SK-N-SH treated with all-trans-retinoic acid at 6 μM for 48 hours (cell line): ENCODE measurements around the gene PAPPA2.
"Not testable (repeated sequence)": the region's sequence is repeated elsewhere in the genome, so short reads cannot be mapped to it uniquely, and the experiment has no call there.

Experiments
- ATAC-seq: fragments of 200-7000 bp; cut with Tn5 transposase; 3 replicates; pipeline ENCODE4 v1.9.1; 2020; ENCODE audit warnings: mild to moderate bottlenecking, moderate library complexity
- ARNTL ChIP-seq: fragments of 450-650 bp; formaldehyde crosslinking; IDR thresholded peaks from 2 replicates; pipeline ENCODE4 v1.5.0; 2020; ENCODE audit warnings: low read depth, mild to moderate bottlenecking, moderate library complexity, borderline replicate concordance
- BACH2 ChIP-seq: fragments of 250-450 bp; sonication (Bioruptor Pico); IDR thresholded peaks from 2 replicates; pipeline ENCODE4 v1.9.0; 2021; ENCODE audit warnings: mild to moderate bottlenecking, borderline replicate concordance
- CSDC2 ChIP-seq: fragments of 250-450 bp; sonication (Bioruptor Pico); IDR thresholded peaks from 2 replicates; pipeline ENCODE4 v1.5.0; 2020; ENCODE audit warnings: mild to moderate bottlenecking, moderate library complexity
- ESRRG ChIP-seq: fragments of 250-450 bp; sonication (Bioruptor Pico); IDR thresholded peaks from 2 replicates; pipeline ENCODE4 v1.6.1; 2021; ENCODE audit warnings: mild to moderate bottlenecking
- GLIS3 ChIP-seq: fragments of 250-450 bp; sonication (Bioruptor Pico); IDR thresholded peaks from 2 replicates; pipeline ENCODE4 v1.5.0; 2020; ENCODE audit warnings: mild to moderate bottlenecking, moderate library complexity
- ISL1 ChIP-seq: fragments of 250-450 bp; sonication (Bioruptor Pico); IDR thresholded peaks from 2 replicates; pipeline ENCODE4 v2.1.2; 2022; ENCODE audit warnings: mild to moderate bottlenecking, moderate library complexity
- OSR1 ChIP-seq: fragments of 250-450 bp; sonication (Bioruptor Pico); IDR thresholded peaks from 2 replicates; pipeline ENCODE4 v1.8.0; 2022; ENCODE audit warnings: moderate library complexity, mild to moderate bottlenecking, inconsistent platforms
- PPARA ChIP-seq: fragments of 250-450 bp; sonication (Bioruptor Pico); IDR thresholded peaks from 2 replicates; pipeline ENCODE4 v1.5.0; 2020; ENCODE audit warnings: mild to moderate bottlenecking, borderline replicate concordance
- RARB ChIP-seq: fragments of 250-450 bp; sonication (Bioruptor Pico); IDR thresholded peaks from 2 replicates; pipeline ENCODE4 v1.8.0; 2021; ENCODE audit warnings: mild to moderate bottlenecking, moderate library complexity
- SNAI2 ChIP-seq: fragments of 250-450 bp; sonication (Bioruptor Pico); IDR thresholded peaks from 2 replicates; pipeline ENCODE4 v1.5.0; 2020; ENCODE audit warnings: mild to moderate bottlenecking, moderate library complexity
- TCF4 ChIP-seq: fragments of 250-450 bp; sonication (Bioruptor Pico); IDR thresholded peaks from 2 replicates; pipeline ENCODE4 v1.8.0; 2021; ENCODE audit warnings: mild to moderate bottlenecking, moderate library complexity, borderline replicate concordance
- TOX ChIP-seq: fragments of 250-450 bp; sonication (Bioruptor Pico); IDR thresholded peaks from 2 replicates; pipeline ENCODE4 v1.8.0; 2021; ENCODE audit warnings: mild to moderate bottlenecking, moderate library complexity, borderline replicate concordance
- ZC3H10 ChIP-seq: fragments of 250-450 bp; sonication (Bioruptor Pico); IDR thresholded peaks from 2 replicates; pipeline ENCODE4 v1.5.1; 2021; ENCODE audit warnings: mild to moderate bottlenecking, moderate library complexity
- ZFP3 ChIP-seq: fragments of 250-450 bp; sonication (Bioruptor Pico); IDR thresholded peaks from 2 replicates; pipeline ENCODE4 v1.5.0; 2020; ENCODE audit warnings: mild to moderate bottlenecking, moderate library complexity
- ZFP30 ChIP-seq: fragments of 450-650 bp; formaldehyde crosslinking; IDR thresholded peaks from 2 replicates; pipeline ENCODE4 v1.5.0; 2022; ENCODE audit warnings: mild to moderate bottlenecking, moderate library complexity
- ZNF565 ChIP-seq: fragments of 450-650 bp; formaldehyde crosslinking; conservative IDR thresholded peaks from 2 replicates; pipeline ENCODE4 v1.5.0; 2020; ENCODE audit warnings: low read depth, mild to moderate bottlenecking, moderate library complexity
- ZNF70 ChIP-seq: fragments of 450-650 bp; formaldehyde crosslinking; IDR thresholded peaks from 2 replicates; pipeline ENCODE4 v1.5.0; 2020; ENCODE audit warnings: mild to moderate bottlenecking, moderate library complexity
- ZNF8 ChIP-seq: fragments of 450-650 bp; formaldehyde crosslinking; IDR thresholded peaks from 2 replicates; pipeline ENCODE4 v1.5.0; 2020; ENCODE audit warnings: mild to moderate bottlenecking, moderate library complexity
- TF ChIP-seq, protein P1 (sequence below): fragments of 250-450 bp; sonication (Bioruptor Pico); IDR thresholded peaks from 2 replicates; pipeline ENCODE4 v1.5.1; 2021; ENCODE audit warnings: mild to moderate bottlenecking, moderate library complexity
- TF ChIP-seq, protein P2 (sequence below): fragments of 250-450 bp; sonication (Bioruptor Pico); IDR thresholded peaks from 2 replicates; pipeline ENCODE4 v1.5.0; 2020; ENCODE audit warnings: mild to moderate bottlenecking, moderate library complexity
- TF ChIP-seq, protein P3 (sequence below): fragments of 250-450 bp; sonication (Bioruptor Pico); IDR thresholded peaks from 2 replicates; pipeline ENCODE4 v1.8.0; 2020; ENCODE audit warnings: mild to moderate bottlenecking, moderate library complexity, borderline replicate concordance
- TF ChIP-seq, protein P4 (sequence below): fragments of 250-450 bp; sonication (Bioruptor Pico); IDR thresholded peaks from 2 replicates; pipeline ENCODE4 v1.8.0; 2021; ENCODE audit warnings: low read depth, mild to moderate bottlenecking, moderate library complexity, borderline replicate concordance

The PAPPA2 gene

DNA sequence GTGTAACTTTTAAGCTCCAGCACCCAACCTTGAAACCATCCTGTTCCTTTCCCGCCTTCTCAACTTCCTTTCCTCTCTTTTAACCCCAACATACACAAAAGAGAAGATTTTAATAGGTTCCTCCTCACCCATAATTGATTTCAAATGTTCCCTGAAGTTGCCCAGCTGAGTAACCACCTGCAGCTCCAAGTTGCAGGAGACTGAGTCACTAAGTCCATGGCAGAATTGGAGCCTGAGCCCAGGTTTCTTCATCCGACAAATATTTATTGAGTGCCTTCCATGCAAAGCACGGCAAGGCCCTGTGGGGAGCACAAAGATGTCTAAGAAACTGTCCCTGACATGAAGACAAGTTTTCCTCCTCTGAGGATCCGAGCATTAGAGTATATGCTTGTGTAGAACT lies 97.7 kb downstream of the PAPPA2 start:
- ATAC-seq, result no peak
- TF ChIP-seq ZC3H10 (CRISPR knock-in tag), result no peak
- no peak for TF ChIP-seq ZNF565
- TF ChIP-seq, protein P1, sequence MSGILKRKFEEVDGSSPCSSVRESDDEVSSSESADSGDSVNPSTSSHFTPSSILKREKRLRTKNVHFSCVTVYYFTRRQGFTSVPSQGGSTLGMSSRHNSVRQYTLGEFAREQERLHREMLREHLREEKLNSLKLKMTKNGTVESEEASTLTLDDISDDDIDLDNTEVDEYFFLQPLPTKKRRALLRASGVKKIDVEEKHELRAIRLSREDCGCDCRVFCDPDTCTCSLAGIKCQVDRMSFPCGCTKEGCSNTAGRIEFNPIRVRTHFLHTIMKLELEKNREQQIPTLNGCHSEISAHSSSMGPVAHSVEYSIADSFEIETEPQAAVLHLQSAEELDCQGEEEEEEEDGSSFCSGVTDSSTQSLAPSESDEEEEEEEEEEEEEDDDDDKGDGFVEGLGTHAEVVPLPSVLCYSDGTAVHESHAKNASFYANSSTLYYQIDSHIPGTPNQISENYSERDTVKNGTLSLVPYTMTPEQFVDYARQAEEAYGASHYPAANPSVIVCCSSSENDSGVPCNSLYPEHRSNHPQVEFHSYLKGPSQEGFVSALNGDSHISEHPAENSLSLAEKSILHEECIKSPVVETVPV (CRISPR knock-in tag), result no peak
- TF ChIP-seq, protein P2, sequence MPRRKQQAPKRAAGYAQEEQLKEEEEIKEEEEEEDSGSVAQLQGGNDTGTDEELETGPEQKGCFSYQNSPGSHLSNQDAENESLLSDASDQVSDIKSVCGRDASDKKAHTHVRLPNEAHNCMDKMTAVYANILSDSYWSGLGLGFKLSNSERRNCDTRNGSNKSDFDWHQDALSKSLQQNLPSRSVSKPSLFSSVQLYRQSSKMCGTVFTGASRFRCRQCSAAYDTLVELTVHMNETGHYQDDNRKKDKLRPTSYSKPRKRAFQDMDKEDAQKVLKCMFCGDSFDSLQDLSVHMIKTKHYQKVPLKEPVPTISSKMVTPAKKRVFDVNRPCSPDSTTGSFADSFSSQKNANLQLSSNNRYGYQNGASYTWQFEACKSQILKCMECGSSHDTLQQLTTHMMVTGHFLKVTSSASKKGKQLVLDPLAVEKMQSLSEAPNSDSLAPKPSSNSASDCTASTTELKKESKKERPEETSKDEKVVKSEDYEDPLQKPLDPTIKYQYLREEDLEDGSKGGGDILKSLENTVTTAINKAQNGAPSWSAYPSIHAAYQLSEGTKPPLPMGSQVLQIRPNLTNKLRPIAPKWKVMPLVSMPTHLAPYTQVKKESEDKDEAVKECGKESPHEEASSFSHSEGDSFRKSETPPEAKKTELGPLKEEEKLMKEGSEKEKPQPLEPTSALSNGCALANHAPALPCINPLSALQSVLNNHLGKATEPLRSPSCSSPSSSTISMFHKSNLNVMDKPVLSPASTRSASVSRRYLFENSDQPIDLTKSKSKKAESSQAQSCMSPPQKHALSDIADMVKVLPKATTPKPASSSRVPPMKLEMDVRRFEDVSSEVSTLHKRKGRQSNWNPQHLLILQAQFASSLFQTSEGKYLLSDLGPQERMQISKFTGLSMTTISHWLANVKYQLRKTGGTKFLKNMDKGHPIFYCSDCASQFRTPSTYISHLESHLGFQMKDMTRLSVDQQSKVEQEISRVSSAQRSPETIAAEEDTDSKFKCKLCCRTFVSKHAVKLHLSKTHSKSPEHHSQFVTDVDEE (CRISPR knock-in tag), result no peak
- TF ChIP-seq ISL1 (CRISPR knock-in tag), result no peak
- no peak for TF ChIP-seq GLIS3
- no peak for TF ChIP-seq CSDC2
- TF ChIP-seq ZFP3 (CRISPR knock-in tag), result no peak
- TF ChIP-seq ZNF70, result no peak
- no peak for TF ChIP-seq RARB (CRISPR knock-in tag)
- TF ChIP-seq ZFP30, result no peak
- no peak for TF ChIP-seq PPARA (CRISPR knock-in tag)
- TF ChIP-seq SNAI2 (CRISPR knock-in tag), result no peak

DNA sequence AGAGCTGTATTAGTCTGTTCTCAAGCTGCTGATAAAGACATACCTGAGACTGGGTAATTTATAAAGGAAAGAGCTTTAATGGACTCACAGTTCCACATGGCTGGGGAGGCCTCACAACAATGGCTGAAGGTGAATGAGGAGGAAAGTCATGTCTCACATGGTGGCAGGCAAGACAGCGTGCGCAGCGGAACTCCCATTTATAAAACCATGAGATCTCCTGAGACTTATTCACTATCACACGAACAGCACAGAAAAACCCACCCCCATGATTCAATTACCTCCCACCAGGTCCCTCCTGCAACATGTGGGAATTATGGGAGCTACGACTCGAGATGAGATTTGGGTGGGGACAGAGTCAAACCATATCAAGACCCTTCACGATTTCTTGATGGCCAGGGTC lies 98.8 kb downstream of the PAPPA2 start:
- not testable (repeated sequence) for ATAC-seq

DNA sequence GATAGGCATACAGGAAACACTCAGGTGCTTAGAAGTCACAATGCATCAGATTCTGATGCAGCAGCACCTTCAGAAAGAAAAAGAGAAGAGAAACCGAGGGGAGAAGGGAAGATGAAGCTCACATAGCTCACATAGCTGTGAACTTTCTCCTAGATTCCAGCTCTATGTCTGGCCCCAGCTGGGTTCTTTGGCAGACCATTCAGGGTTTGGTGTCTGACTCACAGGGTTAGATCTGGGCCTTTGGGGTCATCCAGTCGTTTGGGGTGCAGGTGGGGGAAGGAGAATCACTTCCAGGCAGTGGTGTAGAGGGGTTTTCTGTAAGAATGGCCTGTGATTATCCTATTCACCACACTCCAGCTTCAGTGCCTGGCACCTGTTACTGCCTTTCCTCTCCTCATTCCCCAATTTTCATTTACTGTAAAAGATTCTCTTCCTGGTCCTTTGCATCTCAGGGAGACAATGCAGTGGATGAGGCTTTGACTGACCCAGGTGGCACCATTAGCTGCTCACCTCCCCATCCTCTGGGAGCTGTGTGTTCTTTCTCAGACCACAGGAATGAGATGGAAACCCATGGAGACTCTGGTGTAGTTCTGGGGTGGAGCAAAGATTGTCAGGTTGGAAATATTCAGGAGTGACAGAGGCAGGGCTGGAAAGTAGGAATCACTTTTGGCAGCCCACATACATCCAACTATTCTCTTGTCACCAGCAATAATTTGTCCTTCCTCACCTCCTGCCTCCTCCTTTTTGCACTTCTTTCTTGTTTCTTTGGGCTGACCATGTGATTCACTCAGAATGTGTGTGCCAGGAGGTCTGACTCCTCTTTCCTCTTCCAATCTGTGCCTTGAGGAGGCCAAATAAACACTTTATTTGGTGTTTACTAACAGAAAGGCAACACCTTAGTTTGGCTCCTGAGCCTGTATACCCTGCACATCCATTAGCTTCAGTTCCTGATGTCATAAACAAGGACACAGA lies 103.3 kb downstream of the PAPPA2 start:
- ATAC-seq, result no peak
- TF ChIP-seq ESRRG (CRISPR knock-in tag), result no peak
- TF ChIP-seq SNAI2 (CRISPR knock-in tag), result no peak
- TF ChIP-seq OSR1, result no peak
- no peak for TF ChIP-seq ZNF70
- TF ChIP-seq, protein P3, sequence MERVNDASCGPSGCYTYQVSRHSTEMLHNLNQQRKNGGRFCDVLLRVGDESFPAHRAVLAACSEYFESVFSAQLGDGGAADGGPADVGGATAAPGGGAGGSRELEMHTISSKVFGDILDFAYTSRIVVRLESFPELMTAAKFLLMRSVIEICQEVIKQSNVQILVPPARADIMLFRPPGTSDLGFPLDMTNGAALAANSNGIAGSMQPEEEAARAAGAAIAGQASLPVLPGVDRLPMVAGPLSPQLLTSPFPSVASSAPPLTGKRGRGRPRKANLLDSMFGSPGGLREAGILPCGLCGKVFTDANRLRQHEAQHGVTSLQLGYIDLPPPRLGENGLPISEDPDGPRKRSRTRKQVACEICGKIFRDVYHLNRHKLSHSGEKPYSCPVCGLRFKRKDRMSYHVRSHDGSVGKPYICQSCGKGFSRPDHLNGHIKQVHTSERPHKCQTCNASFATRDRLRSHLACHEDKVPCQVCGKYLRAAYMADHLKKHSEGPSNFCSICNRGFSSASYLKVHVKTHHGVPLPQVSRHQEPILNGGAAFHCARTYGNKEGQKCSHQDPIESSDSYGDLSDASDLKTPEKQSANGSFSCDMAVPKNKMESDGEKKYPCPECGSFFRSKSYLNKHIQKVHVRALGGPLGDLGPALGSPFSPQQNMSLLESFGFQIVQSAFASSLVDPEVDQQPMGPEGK (CRISPR knock-in tag), result no peak
- TF ChIP-seq ZFP3 (CRISPR knock-in tag), result no peak
- TF ChIP-seq ZNF565, result no peak
- TF ChIP-seq ISL1 (CRISPR knock-in tag), result no peak
- TF ChIP-seq, protein P1 (CRISPR knock-in tag), result no peak
- TF ChIP-seq TOX, result no peak
- TF ChIP-seq ARNTL (CRISPR knock-in tag), result no peak
- TF ChIP-seq BACH2 (CRISPR knock-in tag), result no peak
- no peak for TF ChIP-seq ZC3H10 (CRISPR knock-in tag)
- TF ChIP-seq RARB (CRISPR knock-in tag), result no peak
- TF ChIP-seq ZNF8 (CRISPR knock-in tag), result no peak

DNA sequence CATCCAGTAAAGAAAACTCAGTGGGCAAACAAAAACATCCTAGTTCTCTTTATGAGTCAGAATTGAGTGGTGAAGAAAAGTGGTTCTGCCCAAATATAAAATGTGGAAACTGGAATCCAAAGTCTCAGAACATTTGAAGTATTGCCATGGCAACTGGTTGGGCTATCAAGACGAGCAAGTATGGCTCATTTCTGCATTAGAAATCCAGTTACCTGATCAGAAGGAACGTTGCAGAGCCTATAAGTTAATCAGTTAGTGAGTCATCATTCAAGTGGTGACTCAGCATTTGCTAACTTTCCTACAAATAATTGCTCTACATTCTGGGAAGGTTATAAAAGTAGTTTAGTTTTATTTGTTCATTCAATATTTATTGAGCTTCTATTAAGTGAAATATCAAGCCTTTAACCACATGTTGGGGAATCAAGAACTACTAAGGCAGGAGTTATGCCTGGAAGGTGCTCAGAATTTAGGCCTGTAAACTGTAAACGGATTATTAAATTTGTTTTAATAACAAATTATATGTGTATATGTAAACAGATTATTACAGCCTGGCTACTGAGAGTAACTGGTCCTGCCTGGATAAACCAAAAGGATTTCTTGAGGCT lies 104.3 kb downstream of the PAPPA2 start:
- no peak for ATAC-seq
- no peak for TF ChIP-seq TCF4
- no peak for TF ChIP-seq ISL1 (CRISPR knock-in tag)
- no peak for TF ChIP-seq ZNF70
- TF ChIP-seq, protein P4, sequence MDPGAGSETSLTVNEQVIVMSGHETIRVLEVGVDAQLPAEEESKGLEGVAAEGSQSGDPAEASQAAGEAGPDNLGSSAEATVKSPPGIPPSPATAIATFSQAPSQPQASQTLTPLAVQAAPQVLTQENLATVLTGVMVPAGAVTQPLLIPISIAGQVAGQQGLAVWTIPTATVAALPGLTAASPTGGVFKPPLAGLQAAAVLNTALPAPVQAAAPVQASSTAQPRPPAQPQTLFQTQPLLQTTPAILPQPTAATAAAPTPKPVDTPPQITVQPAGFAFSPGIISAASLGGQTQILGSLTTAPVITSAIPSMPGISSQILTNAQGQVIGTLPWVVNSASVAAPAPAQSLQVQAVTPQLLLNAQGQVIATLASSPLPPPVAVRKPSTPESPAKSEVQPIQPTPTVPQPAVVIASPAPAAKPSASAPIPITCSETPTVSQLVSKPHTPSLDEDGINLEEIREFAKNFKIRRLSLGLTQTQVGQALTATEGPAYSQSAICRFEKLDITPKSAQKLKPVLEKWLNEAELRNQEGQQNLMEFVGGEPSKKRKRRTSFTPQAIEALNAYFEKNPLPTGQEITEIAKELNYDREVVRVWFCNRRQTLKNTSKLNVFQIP (CRISPR knock-in tag), result no peak
- TF ChIP-seq ZNF8 (CRISPR knock-in tag), result no peak
- TF ChIP-seq PPARA (CRISPR knock-in tag), result no peak
- TF ChIP-seq, protein P3 (CRISPR knock-in tag), result no peak
- no peak for TF ChIP-seq RARB (CRISPR knock-in tag)
- no peak for TF ChIP-seq CSDC2
